ENCODE data around the gene GNB1L. TPM values are rescaled to one million over a fixed set of nuclear protein-coding genes. Genes with fewer than 3 reads are reported as not detected.

Gene GNB1L
- total and polyA plus RNA-seq, 9 of the 15 experiments (the other 6 are each of a cell fraction or from before 2014, with no cell fraction given): 0.56 to 50.5 (median 10.2) TPM

GRCh38 chr22:19806213-19807160 is 48.2 kb downstream of the GNB1L start (continued):
- no peak for TF ChIP-seq ZBTB34 (CRISPR knock-in tag; IDR thresholded peaks at IDR 0.05)
- TF ChIP-seq FUS (optimal IDR thresholded peaks at IDR 0.05; ENCODE audit: low read depth, low read length): no peak
- TF ChIP-seq ZNF324 (CRISPR knock-in tag; IDR thresholded peaks at IDR 0.05): no peak
- no peak for TF ChIP-seq XRCC4 (IDR thresholded peaks at IDR 0.05; ENCODE audit: extremely low read depth, insufficient read depth, insufficient read length)
- no peak for TF ChIP-seq HNRNPLL (IDR thresholded peaks at IDR 0.05; ENCODE audit: low read depth, low read length, poor library complexity, severe bottlenecking)
- TF ChIP-seq ZNF592 (IDR thresholded peaks at IDR 0.05): no peak
- peak; percentile 65; the same call in 1 of the 2 replicates for TF ChIP-seq ZNF785 (CRISPR knock-in tag; IDR thresholded peaks at IDR 0.05)
- TF ChIP-seq, protein P1, sequence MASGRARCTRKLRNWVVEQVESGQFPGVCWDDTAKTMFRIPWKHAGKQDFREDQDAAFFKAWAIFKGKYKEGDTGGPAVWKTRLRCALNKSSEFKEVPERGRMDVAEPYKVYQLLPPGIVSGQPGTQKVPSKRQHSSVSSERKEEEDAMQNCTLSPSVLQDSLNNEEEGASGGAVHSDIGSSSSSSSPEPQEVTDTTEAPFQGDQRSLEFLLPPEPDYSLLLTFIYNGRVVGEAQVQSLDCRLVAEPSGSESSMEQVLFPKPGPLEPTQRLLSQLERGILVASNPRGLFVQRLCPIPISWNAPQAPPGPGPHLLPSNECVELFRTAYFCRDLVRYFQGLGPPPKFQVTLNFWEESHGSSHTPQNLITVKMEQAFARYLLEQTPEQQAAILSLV (tag; IDR thresholded peaks at IDR 0.05): no peak
- TF ChIP-seq TARDBP (IDR thresholded peaks at IDR 0.05): peak; percentile 50; the same call in 1 of the 2 replicates
- TF ChIP-seq, protein P2, sequence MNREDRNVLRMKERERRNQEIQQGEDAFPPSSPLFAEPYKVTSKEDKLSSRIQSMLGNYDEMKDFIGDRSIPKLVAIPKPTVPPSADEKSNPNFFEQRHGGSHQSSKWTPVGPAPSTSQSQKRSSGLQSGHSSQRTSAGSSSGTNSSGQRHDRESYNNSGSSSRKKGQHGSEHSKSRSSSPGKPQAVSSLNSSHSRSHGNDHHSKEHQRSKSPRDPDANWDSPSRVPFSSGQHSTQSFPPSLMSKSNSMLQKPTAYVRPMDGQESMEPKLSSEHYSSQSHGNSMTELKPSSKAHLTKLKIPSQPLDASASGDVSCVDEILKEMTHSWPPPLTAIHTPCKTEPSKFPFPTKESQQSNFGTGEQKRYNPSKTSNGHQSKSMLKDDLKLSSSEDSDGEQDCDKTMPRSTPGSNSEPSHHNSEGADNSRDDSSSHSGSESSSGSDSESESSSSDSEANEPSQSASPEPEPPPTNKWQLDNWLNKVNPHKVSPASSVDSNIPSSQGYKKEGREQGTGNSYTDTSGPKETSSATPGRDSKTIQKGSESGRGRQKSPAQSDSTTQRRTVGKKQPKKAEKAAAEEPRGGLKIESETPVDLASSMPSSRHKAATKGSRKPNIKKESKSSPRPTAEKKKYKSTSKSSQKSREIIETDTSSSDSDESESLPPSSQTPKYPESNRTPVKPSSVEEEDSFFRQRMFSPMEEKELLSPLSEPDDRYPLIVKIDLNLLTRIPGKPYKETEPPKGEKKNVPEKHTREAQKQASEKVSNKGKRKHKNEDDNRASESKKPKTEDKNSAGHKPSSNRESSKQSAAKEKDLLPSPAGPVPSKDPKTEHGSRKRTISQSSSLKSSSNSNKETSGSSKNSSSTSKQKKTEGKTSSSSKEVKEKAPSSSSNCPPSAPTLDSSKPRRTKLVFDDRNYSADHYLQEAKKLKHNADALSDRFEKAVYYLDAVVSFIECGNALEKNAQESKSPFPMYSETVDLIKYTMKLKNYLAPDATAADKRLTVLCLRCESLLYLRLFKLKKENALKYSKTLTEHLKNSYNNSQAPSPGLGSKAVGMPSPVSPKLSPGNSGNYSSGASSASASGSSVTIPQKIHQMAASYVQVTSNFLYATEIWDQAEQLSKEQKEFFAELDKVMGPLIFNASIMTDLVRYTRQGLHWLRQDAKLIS (CRISPR knock-in tag; IDR thresholded peaks at IDR 0.05): no peak
- no peak for TF ChIP-seq NONO (IDR thresholded peaks at IDR 0.05; ENCODE audit: low read depth in 2 of 2, low read length in 1 of 2)
- TF ChIP-seq CEBPG (CRISPR knock-in tag; IDR thresholded peaks at IDR 0.05): no peak
- no peak for TF ChIP-seq CEBPG (tag; conservative IDR thresholded peaks at IDR 0.05 in 1 of 2, IDR thresholded peaks at IDR 0.05 in 1 of 2)
- no peak for TF ChIP-seq THRAP3 (IDR thresholded peaks at IDR 0.05; ENCODE audit: borderline replicate concordance)
- no peak for TF ChIP-seq ZFP30 (CRISPR knock-in tag; IDR thresholded peaks at IDR 0.05; ENCODE audit: borderline replicate concordance)
